Subcutaneous adipose tissue (tissue), 4 donors: ENCODE data around the gene PAWR. TPM values are rescaled to one million over a fixed set of nuclear protein-coding genes. Genes with fewer than 3 reads are reported as not detected.

Source experiments
- CTCF ChIP-seq: fragments of 450-650 bp; IDR thresholded peaks from one replicate; pipeline ENCODE4 v1.5.1; 2016; ENCODE audit warnings: low read depth, mild to moderate bottlenecking, control low read depth, antibody characterized with exemption, moderate library complexity
- total RNA-seq, 4 donors: library from RNA; depleted of rRNA; stranded (reverse); fragments of >200 nt; gene quantifications; one replicate each; pipeline ENCODE4 v1.1.0, GENCODE V29; 2016

Gene PAWR
- total RNA-seq = 10 to 100 TPM; 15.4 to 34.7 (median 25.0) TPM

GRCh38 chr12:79690638-79691510, at the start of gene PAWR:
Gene PAWR, minus strand, starts transcription at chr12:79690964. Its CDS starts 720 bp downstream, at chr12:79690244.
- no peak for TF ChIP-seq CTCF

GRCh38 chr12:79737875-79738718, 47.3 kb upstream of the PAWR start:
- TF ChIP-seq CTCF = no peak

- TF ChIP-seq CTCF = no peak
Measured at GRCh38 chr12:79732638-79733037, 41.9 kb upstream of the PAWR start.

- TF ChIP-seq CTCF = no peak
Measured at GRCh38 chr12:79725987-79726386, 35.2 kb upstream of the PAWR start.

GRCh38 chr12:79717006-79717405, 26.2 kb upstream of the PAWR start:
- no peak for TF ChIP-seq CTCF

- no peak for TF ChIP-seq CTCF
Measured at GRCh38 chr12:79715308-79715707, 24.5 kb upstream of the PAWR start.
